ENCODE results near the gene SAXO1.

- TF ChIP-seq POLR2AphosphoS5 (IDR thresholded peaks at IDR 0.05; ENCODE audit: low read depth, low read length), result no peak
- no peak for TF ChIP-seq POLR2A (IDR thresholded peaks at IDR 0.05; ENCODE audit: low read depth, low read length)
- no peak for TF ChIP-seq TAF1 (IDR thresholded peaks at IDR 0.05; ENCODE audit: low read depth, low read length)
- TF ChIP-seq PAX5 (IDR thresholded peaks at IDR 0.05; ENCODE audit: insufficient read depth, low read length, severe bottlenecking), result no peak
- TF ChIP-seq SPI1 (IDR thresholded peaks at IDR 0.05; ENCODE audit: low read depth, low read length), result no peak
- no peak for TF ChIP-seq POU2F2 (IDR thresholded peaks at IDR 0.05; ENCODE audit: low read depth, low read length)
Measured at GRCh38 chr9:18970393-18970792, 62.6 kb downstream of the SAXO1 start.

All from GM12891 (cell line).